AG08395 (cell line): ENCODE data around the gene TMUB1.

Source experiments
- DNase-seq: peaks from one replicate; pipeline ENCODE4 v3.0.0; 2012; ENCODE audit warnings: mixed read lengths, low spot score

The TMUB1 gene

GRCh38 chr7:151085329-151085690 is 2.0 kb upstream of the TMUB1 start:
- no peak for DNase-seq

DNA sequence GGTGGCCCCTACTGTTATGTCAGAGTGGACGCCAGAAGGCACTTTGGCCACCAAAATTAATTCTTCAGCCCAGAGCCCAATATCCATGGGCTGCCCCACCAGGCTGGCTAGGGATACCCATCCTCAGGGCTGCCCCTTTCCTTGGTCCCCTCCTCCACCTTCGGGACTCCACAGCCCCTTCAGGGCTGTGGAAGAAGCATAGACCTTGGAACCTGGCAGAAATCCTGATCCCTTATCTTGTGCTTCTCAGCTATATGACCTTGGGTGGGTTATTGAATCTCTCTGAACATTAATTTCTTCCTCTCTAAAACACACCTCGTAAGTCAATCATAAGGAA is 499 bp upstream of the TMUB1 start:
- no peak for DNase-seq

- DNase-seq, result no peak
Observed at GRCh38 chr7:151082141-151083070, 887 bp downstream of the TMUB1 start.

GRCh38 chr7:151081170-151082101 is 1.9 kb downstream of the TMUB1 start:
- no peak for DNase-seq

GRCh38 chr7:151080522-151081169 is 2.6 kb downstream of the TMUB1 start, which contains the start of gene FASTK:
Gene FASTK, minus strand, starts transcription at chr7:151080809. Its CDS starts 43 bp downstream, at chr7:151080766.
- DNase-seq, result peak; percentile 95

DNA sequence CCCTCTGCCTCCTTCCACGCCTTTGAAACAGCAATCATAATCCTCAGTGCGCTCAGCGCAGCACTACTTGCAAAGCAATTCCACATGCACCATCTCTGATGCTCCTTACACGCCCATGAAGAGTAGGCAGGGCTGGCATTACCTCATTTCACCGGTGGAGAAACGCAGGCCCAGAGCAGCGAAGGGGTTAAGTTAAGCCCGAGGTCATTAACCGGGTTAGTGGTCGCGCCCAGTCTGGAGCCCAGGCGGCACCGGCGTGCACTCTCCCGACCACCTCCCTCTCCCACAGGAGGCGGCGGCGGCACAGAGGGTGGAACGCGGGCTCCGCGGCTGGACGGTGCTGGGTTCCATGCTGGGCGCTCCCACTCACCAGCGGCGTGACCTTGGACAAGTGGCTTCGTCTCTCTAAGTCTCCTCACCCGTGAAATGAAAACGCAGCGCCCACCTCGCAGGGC is 3.2 kb downstream of the TMUB1 start:
- peak; percentile 15 for DNase-seq

GRCh38 chr7:151079199-151079910 is 3.9 kb downstream of the TMUB1 start:
- DNase-seq, result no peak

- DNase-seq, result peak; percentile 30
Observed at GRCh38 chr7:151078233-151079040, 4.9 kb downstream of the TMUB1 start.

DNA sequence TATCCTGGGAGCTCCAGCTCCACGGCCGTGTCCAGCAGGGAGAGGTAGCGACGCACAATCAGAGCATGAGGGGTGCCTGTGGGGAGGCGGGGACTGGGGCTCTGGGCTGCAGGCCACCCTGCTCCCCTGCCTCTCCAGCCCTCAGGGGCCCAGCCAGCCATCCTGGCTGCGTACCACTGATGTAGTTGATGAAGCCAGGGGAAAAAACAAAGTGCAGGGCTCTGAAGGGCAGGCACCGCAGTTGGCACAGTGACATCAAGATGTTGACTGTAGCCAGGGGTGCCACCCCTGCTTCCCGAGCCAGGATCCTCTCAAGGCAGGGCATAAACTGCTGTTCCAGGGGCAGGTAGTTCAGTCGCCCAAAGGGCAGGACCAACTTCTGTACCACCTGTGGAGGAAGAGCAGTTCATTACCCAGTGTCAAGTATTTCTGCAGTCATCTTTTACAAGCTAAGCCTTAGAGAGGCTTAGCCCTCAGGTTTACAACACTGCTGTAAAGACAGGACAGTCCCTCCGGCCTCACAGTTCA is 5.5 kb downstream of the TMUB1 start:
- DNase-seq, result no peak

DNA sequence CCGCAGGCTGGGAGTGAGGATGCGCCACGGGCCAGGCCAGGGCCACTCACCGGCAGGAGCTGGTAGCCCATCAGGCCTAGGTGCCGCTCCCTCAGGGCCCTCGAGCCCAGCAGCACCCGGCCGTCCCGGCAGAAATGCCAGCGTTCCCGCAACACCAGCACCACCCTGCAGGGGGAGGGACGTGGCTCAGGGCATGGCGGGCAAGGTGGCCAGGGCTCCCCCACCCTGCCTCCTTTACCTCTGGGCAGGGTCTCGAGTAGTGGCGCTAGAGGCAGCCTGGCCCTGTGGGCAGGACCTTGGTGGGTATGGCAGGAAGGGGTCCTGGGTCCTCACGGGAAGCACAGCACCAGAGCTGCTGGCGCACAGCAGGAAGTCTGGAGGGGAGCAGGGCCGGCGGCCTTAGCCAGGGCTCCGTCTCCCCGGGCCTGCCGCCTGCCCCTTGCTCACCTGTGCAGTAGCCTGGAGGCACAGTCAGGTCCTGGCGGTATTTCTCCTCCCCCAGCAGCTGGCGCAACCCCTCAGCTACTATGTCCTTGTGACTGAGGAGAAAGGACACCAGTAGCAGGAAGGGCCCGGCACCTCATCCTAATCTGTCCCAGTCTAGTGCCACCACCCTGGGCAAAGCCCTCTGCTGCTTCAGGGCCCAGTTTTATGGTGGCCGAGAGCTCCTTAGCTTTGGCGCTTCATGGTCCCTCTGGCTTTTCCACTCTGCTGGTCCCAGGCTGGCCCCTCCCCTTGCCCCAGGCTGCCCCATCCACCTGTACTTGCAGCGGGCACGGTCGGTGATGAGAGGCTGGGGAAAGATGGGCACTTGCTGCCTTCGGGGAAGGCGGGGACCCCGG is 6.2 kb downstream of the TMUB1 start:
- peak; percentile 46 for DNase-seq

- DNase-seq, result no peak
Observed at GRCh38 chr7:151075978-151076426, 7.3 kb downstream of the TMUB1 start.

DNA sequence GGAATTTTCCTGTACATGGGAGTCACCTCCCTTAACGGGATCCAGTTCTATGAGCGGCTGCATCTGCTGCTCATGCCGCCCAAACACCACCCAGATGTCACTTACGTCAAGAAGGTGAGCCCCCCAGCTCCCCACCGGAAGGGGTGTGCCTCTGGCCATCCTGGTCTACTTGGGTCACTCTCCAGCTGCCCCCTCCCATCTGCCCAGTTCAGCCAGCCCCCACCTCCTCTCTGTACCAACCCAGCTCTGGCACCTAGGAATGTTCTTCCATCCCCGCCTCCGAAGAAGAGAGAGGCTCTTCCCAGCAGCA is 7.7 kb downstream of the TMUB1 start:
- DNase-seq, result no peak

DNA sequence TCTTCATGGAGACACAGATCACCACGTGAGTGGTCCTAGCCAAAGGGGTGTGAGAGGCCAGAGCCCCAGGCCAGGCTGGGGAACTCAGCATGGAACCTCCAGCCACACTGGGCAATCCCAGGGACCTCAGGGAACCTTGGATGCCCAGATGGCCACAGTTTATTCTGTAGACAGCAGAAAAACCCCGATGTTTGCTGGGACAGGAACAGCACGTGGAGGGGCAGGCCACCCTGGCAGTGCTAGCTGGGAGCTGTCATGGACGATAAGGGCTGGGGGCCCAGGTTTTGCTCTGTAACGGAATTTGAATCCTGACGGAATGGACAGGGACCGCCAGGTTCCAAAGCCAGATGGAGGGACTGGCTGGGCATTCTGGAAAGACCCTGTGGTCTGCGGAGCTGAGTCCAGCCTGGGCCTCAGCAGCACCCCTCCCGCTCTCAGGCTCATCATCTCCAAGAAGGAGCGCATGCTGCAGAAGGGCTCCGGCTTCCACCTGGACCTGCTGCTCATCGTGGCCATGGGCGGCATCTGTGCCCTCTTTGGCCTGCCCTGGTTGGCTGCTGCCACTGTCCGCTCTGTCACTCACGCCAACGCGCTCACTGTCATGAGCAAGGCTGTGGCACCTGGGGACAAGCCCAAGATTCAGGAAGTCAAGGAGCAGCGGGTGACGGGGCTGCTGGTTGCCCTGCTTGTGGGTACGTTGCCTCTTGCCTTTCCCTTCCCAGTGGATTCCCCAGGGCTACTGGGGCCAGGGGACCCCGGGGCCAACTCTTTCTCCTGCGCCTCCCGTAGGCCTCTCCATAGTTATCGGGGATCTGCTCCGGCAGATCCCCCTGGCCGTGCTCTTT is 8.3 kb downstream of the TMUB1 start:
- no peak for DNase-seq

DNA sequence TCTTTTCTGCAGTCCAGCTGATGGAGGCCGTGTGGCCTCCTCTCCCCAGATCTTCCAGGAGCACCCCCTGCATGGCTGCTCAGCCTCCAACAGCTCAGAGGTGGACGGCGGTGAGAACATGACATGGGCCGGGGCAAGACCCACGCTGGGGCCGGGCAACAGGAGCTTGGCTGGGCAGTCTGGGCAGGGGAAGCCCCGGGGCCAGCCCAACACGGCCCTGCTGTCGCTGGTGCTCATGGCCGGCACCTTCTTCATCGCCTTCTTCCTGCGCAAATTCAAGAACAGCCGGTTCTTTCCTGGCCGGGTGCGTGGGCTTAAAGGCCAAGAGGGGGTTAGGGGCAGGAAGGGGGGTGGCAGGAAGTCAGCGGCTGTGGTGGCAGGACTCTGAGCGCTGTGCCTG is 9.3 kb downstream of the TMUB1 start:
- DNase-seq, result no peak

- DNase-seq, result no peak
Observed at GRCh38 chr7:151071032-151071866, 12.0 kb downstream of the TMUB1 start.

GRCh38 chr7:151070574-151070960 is 12.7 kb downstream of the TMUB1 start:
- no peak for DNase-seq

DNA sequence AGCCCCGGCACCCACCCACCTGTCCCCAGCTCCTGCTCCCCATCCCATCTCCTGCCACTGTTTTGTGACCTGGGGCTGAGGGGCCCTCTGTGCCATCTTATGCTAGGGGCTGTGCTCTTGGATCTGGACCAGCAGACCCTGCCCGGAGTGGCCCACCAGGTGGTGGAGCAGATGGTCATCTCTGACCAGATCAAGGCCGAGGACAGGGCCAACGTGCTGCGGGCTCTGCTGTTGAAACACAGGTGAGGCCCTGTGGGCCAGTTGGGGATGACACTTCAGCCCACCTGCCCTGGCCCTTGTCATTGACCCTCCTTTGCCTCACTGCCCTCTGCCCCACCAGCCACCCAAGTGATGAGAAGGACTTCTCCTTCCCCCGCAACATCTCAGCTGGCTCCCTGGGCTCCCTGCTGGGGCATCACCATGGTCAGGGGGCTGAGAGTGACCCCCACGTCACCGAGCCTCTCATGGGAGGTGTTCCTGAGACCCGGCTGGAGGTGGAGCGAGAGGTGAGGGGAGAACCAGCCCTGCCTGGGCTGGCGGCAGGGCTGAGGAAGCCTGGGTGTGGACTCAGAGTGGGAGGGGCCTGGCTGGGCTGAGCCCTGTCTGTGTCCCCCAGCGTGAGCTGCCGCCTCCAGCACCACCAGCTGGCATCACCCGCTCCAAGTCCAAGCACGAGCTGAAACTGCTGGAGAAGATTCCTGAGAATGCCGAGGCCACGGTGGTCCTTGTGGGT is 13.3 kb downstream of the TMUB1 start:
- DNase-seq, result no peak
